ENCODE measurements around the gene SNCB.

Gene SNCB

GRCh38 chr5:176673651-176674583, 43.6 kb upstream of the SNCB start:
- H3K27ac ChIP-seq = no peak overlapping the region
- TF ChIP-seq FOXP2 (optimal IDR thresholded peaks at IDR 0.05; ENCODE audit: control extremely low read depth, extremely low read length, insufficient read depth) = no peak
- no peak for TF ChIP-seq POLR2AphosphoS5 (IDR thresholded peaks at IDR 0.05; ENCODE audit: borderline replicate concordance, low read depth, low read length)
- no peak for TF ChIP-seq EZH2 (IDR thresholded peaks at IDR 0.05)
- H3K36me3 ChIP-seq (ENCODE audit: insufficient read depth, low read length) = no peaks in the 10 kb centered on the region
- no peak overlapping the region for H3K4me3 ChIP-seq
- H3K9ac ChIP-seq (ENCODE audit: insufficient read length) = no peak overlapping the region
- no peak for DNase-seq (ENCODE audit: low read depth, low spot score)
- no peaks in the 10 kb centered on the region for H3K9me3 ChIP-seq (ENCODE audit: low read depth, low read length)

- Histone ChIP-seq H3K36me3 (ENCODE audit: insufficient read depth, low read length) (no peaks in the 10 kb centered on the region), H3K9ac (ENCODE audit: insufficient read length) (no peak overlapping the region), H3K4me3 (no peak overlapping the region), H3K9me3 (ENCODE audit: low read depth, low read length) (no peaks in the 10 kb centered on the region), H3K27ac (no peak overlapping the region)
- DNase-seq (ENCODE audit: low read depth, low spot score) = no peak
- TF ChIP-seq EZH2 (IDR thresholded peaks at IDR 0.05) = no peak
Measured at GRCh38 chr5:176671890-176672747, 41.8 kb upstream of the SNCB start.

DNA sequence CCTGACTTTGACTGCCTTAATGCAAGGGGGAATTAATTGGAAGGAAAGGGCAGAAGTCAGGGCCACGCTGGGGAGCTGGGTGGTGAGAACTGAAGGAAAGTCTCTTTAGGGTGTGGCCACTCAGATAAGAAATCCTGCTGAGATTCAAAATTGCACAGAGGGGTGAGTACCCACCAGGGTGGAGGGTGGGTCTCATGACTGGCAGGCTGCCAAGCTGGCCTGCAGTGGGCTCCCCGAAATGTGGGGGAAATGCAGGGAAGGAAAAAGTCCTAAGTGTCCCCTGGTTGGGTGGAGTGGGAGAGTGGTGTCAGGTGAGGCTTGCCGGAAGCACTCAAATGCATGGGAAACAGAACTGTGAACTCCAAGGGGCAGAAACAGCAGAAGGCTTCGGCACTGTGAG, 41.1 kb upstream of the SNCB start:
- TF ChIP-seq FOXP2 (optimal IDR thresholded peaks at IDR 0.05; ENCODE audit: control extremely low read depth, extremely low read length, insufficient read depth) = no peak
- no peak for TF ChIP-seq EZH2 (IDR thresholded peaks at IDR 0.05)
- H3K9me3 ChIP-seq (ENCODE audit: low read depth, low read length) = no peaks in the 10 kb centered on the region
- H3K36me3 ChIP-seq (ENCODE audit: insufficient read depth, low read length) = no peaks in the 10 kb centered on the region
- no peak overlapping the region for H3K27ac ChIP-seq
- no peak overlapping the region for H3K9ac ChIP-seq (ENCODE audit: insufficient read length)
- DNase-seq (ENCODE audit: low read depth, low spot score) = no peak
- H3K4me3 ChIP-seq = no peak overlapping the region

- no peak overlapping the region for H3K4me3 ChIP-seq
- no peaks in the 10 kb centered on the region for H3K36me3 ChIP-seq (ENCODE audit: insufficient read depth, low read length)
- DNase-seq (ENCODE audit: low read depth, low spot score) = no peak
- H3K9me3 ChIP-seq (ENCODE audit: low read depth, low read length) = no peaks in the 10 kb centered on the region
- no peak overlapping the region for H3K27ac ChIP-seq
- H3K9ac ChIP-seq (ENCODE audit: insufficient read length) = no peak overlapping the region
- TF ChIP-seq POLR2AphosphoS5 (IDR thresholded peaks at IDR 0.05; ENCODE audit: borderline replicate concordance, low read depth, low read length) (no peak), FOXP2 (optimal IDR thresholded peaks at IDR 0.05; ENCODE audit: control extremely low read depth, extremely low read length, insufficient read depth) (no peak), EZH2 (IDR thresholded peaks at IDR 0.05) (no peak)
Measured at GRCh38 chr5:176670449-176670848, 40.1 kb upstream of the SNCB start.

GRCh38 chr5:176667637-176668036, 37.3 kb upstream of the SNCB start:
- no peak for DNase-seq (ENCODE audit: low read depth, low spot score)
- Histone ChIP-seq H3K27ac (no peak overlapping the region), H3K4me3 (no peak overlapping the region), H3K9ac (ENCODE audit: insufficient read length) (no peak overlapping the region), H3K9me3 (ENCODE audit: low read depth, low read length) (no peaks in the 10 kb centered on the region), H3K36me3 (ENCODE audit: insufficient read depth, low read length) (no peaks in the 10 kb centered on the region)
- no peak for TF ChIP-seq FOXP2 (optimal IDR thresholded peaks at IDR 0.05; ENCODE audit: control extremely low read depth, extremely low read length, insufficient read depth)
- TF ChIP-seq POLR2AphosphoS5 (IDR thresholded peaks at IDR 0.05; ENCODE audit: borderline replicate concordance, low read depth, low read length) = no peak
- no peak for TF ChIP-seq EZH2 (IDR thresholded peaks at IDR 0.05)

- TF ChIP-seq EZH2 (IDR thresholded peaks at IDR 0.05) (no peak), POLR2AphosphoS5 (IDR thresholded peaks at IDR 0.05; ENCODE audit: borderline replicate concordance, low read depth, low read length) (no peak), FOXP2 (optimal IDR thresholded peaks at IDR 0.05; ENCODE audit: control extremely low read depth, extremely low read length, insufficient read depth) (no peak)
- no peaks in the 10 kb centered on the region for H3K36me3 ChIP-seq (ENCODE audit: insufficient read depth, low read length)
- no peak overlapping the region for H3K27ac ChIP-seq
- no peak overlapping the region for H3K9ac ChIP-seq (ENCODE audit: insufficient read length)
- DNase-seq (ENCODE audit: low read depth, low spot score) = no peak
- no peaks in the 10 kb centered on the region for H3K9me3 ChIP-seq (ENCODE audit: low read depth, low read length)
- H3K4me3 ChIP-seq = no peak overlapping the region
Measured at GRCh38 chr5:176665517-176665916, 35.2 kb upstream of the SNCB start.

DNA sequence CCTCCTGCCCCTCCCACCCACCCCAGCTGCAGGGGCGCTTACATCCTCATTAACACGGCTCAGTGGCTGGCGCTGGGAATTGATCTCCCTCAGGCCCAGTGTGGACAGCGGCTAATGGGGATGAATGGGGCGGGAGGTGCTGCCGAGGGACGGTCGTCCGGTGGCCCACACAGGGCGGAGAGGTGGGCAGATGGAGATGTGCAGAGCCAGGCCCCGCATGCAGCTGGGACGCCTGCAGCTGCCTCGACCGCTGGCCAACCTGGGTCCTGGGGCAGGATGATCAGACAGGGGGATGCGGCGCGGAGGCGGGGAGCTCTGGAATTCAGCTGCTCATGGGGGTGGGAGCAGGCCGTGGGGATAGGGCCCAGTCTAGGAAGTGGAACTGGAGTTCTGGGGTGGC, 34.6 kb upstream of the SNCB start:
- TF ChIP-seq POLR2AphosphoS5 (IDR thresholded peaks at IDR 0.05; ENCODE audit: borderline replicate concordance, low read depth, low read length) = no peak
- no peak for TF ChIP-seq EZH2 (IDR thresholded peaks at IDR 0.05)
- TF ChIP-seq FOXP2 (optimal IDR thresholded peaks at IDR 0.05; ENCODE audit: control extremely low read depth, extremely low read length, insufficient read depth) = no peak
- H3K9ac ChIP-seq (ENCODE audit: insufficient read length) = no peak overlapping the region
- no peak for DNase-seq (ENCODE audit: low read depth, low spot score)
- no peaks in the 10 kb centered on the region for H3K36me3 ChIP-seq (ENCODE audit: insufficient read depth, low read length)
- H3K4me3 ChIP-seq = no peak overlapping the region
- no peak overlapping the region for H3K27ac ChIP-seq
- H3K9me3 ChIP-seq (ENCODE audit: low read depth, low read length) = no peaks in the 10 kb centered on the region

- H3K36me3 ChIP-seq (ENCODE audit: insufficient read depth, low read length) = no peaks in the 10 kb centered on the region
- H3K9ac ChIP-seq (ENCODE audit: insufficient read length) = no peak overlapping the region
- TF ChIP-seq FOXP2 (optimal IDR thresholded peaks at IDR 0.05; ENCODE audit: control extremely low read depth, extremely low read length, insufficient read depth) = no peak
- no peak for TF ChIP-seq POLR2AphosphoS5 (IDR thresholded peaks at IDR 0.05; ENCODE audit: borderline replicate concordance, low read depth, low read length)
- no peak for TF ChIP-seq EZH2 (IDR thresholded peaks at IDR 0.05)
- H3K9me3 ChIP-seq (ENCODE audit: low read depth, low read length) = no peaks in the 10 kb centered on the region
- no peak overlapping the region for H3K27ac ChIP-seq
- H3K4me3 ChIP-seq = no peak overlapping the region
- DNase-seq (ENCODE audit: low read depth, low spot score) = no peak
Measured at GRCh38 chr5:176664479-176664878, 34.1 kb upstream of the SNCB start.

Measured in SK-N-MC (cell line).